Smooth muscle cell (in vitro differentiated cells): ENCODE results near the gene EXOC4. TPM values are rescaled to one million over a fixed set of nuclear protein-coding genes. Genes with fewer than 3 reads are reported as not detected.

Experiments used
- DNase-seq: peaks from one replicate; lab custom pipeline; 2025; ENCODE audit not compliant: unreplicated experiment; lab: John Stamatoyannopoulos, UW
- H2AFZ ChIP-seq: fragments of 200-600 bp; sonication (generic); 2 replicates; pipeline ENCODE4 v1.6.0; 2016; ENCODE audit warnings: antibody characterized with exemption, low read depth, mild to moderate bottlenecking
- H3F3A ChIP-seq: fragments of 200-600 bp; sonication (generic); 2 replicates; pipeline ENCODE4 v1.6.0; 2017; ENCODE audit warnings: antibody characterized with exemption, low read depth
- H3K27ac ChIP-seq: fragments of 200-600 bp; sonication (generic); 2 replicates; pipeline ENCODE4 v1.5.1; 2016; ENCODE audit warnings: low read depth, mild to moderate bottlenecking
- H3K27me3 ChIP-seq: fragments of 200-600 bp; sonication (generic); 2 replicates; pipeline ENCODE4 v1.6.1; 2016; ENCODE audit warnings: low read depth, mild to moderate bottlenecking
- H3K36me3 ChIP-seq: fragments of 200-600 bp; sonication (generic); 2 replicates; pipeline ENCODE4 v1.5.1; 2016; ENCODE audit warnings: low read depth
- H3K4me1 ChIP-seq: fragments of 200-600 bp; sonication (generic); 2 replicates; pipeline ENCODE4 v1.5.1; 2016; ENCODE audit warnings: low read depth
- H3K4me2 ChIP-seq: fragments of 200-600 bp; sonication (generic); 2 replicates; pipeline ENCODE4 v1.6.0; 2016; ENCODE audit warnings: mild to moderate bottlenecking
- H3K4me3 ChIP-seq: fragments of 200-600 bp; sonication (generic); 2 replicates; pipeline ENCODE4 v1.5.1; 2016; ENCODE audit warnings: mild to moderate bottlenecking
- H3K79me2 ChIP-seq: fragments of 200-600 bp; sonication (generic); 2 replicates; pipeline ENCODE4 v1.6.0; 2016; ENCODE audit warnings: low read depth, mild to moderate bottlenecking
- H3K9ac ChIP-seq: fragments of 200-600 bp; sonication (generic); 2 replicates; pipeline ENCODE4 v1.6.0; 2016; ENCODE audit warnings: low read depth
- H3K9me3 ChIP-seq: fragments of 200-600 bp; sonication (generic); replicated peaks from 2 replicates; pipeline ENCODE4 v1.5.1; 2016; ENCODE audit warnings: low read depth
- H4K20me1 ChIP-seq: fragments of 200-600 bp; sonication (generic); 2 replicates; pipeline ENCODE4 v1.6.0; 2016; ENCODE audit warnings: low read depth
- CTCF ChIP-seq: fragments of 200-600 bp; sonication (generic); IDR thresholded peaks from 2 replicates; pipeline ENCODE4 v1.5.1; 2017; ENCODE audit warnings: borderline replicate concordance, mild to moderate bottlenecking, antibody characterized with exemption; ENCODE audit not compliant: insufficient read depth, poor library complexity, severe bottlenecking
- WGBS: methylation state at CpG from one replicate; pipeline ENCODE4 v1.1.7; 2016; ENCODE audit warnings: low lambda C conversion rate; 5-methylcytosine and 5-hydroxymethylcytosine counted together
- polyA plus RNA-seq: library from polyadenylated mRNA; unstranded; fragments of >200 nt; fragmentation: Nextera tagmentation; extraction: Ambion mirVana; gene quantifications from 2 replicates; pipeline ENCODE4 v1.2.1, GENCODE V29; 2016
- total RNA-seq: library from RNA; depleted of rRNA; stranded (reverse); fragments of >200 nt; gene quantifications from 2 replicates; pipeline ENCODE4 v1.2.3, GENCODE V29; 2014

EXOC4 gene
- total and polyA plus RNA-seq, 2 experiments from 2014 or later = 21.5 to 47.1 TPM

DNA sequence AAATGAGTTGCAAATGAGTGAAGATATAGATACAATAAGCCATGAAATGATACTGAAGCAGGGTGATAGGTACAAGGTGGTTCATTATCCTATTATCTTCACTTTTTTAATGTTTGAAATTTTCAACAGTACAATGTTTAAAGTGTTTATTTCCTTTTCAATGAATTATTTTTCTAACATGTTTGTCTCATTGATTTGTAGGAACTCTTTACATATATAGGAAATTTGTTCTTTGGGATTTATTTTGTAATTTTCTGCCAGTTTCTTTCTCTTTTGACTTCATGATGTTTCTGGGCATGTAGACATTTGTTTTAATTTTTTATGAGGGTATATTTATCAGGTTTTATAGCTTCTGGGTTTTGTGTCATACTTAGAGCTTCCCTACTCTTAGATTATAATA, 108.9 kb downstream of the EXOC4 start:
- no peak overlapping the region for H3K4me3 ChIP-seq
- H3K27ac ChIP-seq = no peak overlapping the region
- no peak overlapping the region for H3K9ac ChIP-seq
- no peak for DNase-seq
- H3K4me2 ChIP-seq = no peak overlapping the region
- no peak for TF ChIP-seq CTCF
- no peaks in the 10 kb centered on the region for H3K9me3 ChIP-seq
- no peak overlapping the region for H2AFZ ChIP-seq
- H3K36me3 ChIP-seq = no peaks in the 10 kb centered on the region
- H3F3A ChIP-seq = no peaks in the 10 kb centered on the region
- peaks cover 5% of the 10 kb centered on the region for H4K20me1 ChIP-seq
- H3K4me1 ChIP-seq = peaks cover 8% of the 10 kb centered on the region
- no peaks in the 10 kb centered on the region for H3K27me3 ChIP-seq
- no peaks in the 10 kb centered on the region for H3K79me2 ChIP-seq

- Histone ChIP-seq H3K36me3 (no peaks in the 10 kb centered on the region), H3K27me3 (no peaks in the 10 kb centered on the region), H3K9ac (no peak overlapping the region), H3K4me3 (no peak overlapping the region), H4K20me1 (peaks cover 2% of the 10 kb centered on the region), H2AFZ (no peak overlapping the region), H3K4me2 (no peak overlapping the region), H3K9me3 (no peaks in the 10 kb centered on the region), H3K4me1 (no peaks in the 10 kb centered on the region), H3K27ac (peak overlapping the region; percentile 6), H3F3A (no peaks in the 10 kb centered on the region), H3K79me2 (no peaks in the 10 kb centered on the region)
- DNase-seq = no peak
- no peak for TF ChIP-seq CTCF
- WGBS = 51% methylated on average over 4 of the region's 4 CpGs
Observed at GRCh38 chr7:133364959-133365690, 112.2 kb downstream of the EXOC4 start.

DNA sequence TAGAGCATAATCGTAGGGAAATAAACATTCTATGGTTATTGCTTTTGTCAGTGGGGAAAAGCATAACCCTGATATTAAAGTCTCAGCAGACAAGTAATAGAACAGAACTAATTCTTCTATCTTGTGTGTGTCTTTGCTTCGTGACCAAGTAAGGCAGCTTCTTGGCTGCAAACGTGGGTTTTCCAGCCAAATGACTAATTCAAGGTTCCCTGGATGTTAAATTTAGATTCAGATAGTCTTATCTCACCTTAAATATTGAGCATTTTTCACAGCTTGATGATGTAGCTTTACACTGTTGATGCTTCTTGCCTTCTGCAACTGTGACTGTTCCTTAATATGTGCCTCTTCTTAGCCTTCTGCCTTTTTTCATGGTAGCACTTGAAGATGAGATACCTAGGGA, 113.0 kb downstream of the EXOC4 start:
- no peaks in the 10 kb centered on the region for H3K79me2 ChIP-seq
- H3K4me3 ChIP-seq = no peak overlapping the region
- WGBS = 71% methylated on average over 3 of the region's 3 CpGs
- no peaks in the 10 kb centered on the region for H3F3A ChIP-seq
- no peak for DNase-seq
- no peak overlapping the region for H3K27ac ChIP-seq
- no peaks in the 10 kb centered on the region for H3K4me1 ChIP-seq
- no peak overlapping the region for H3K9ac ChIP-seq
- no peak for TF ChIP-seq CTCF
- H4K20me1 ChIP-seq = no peaks in the 10 kb centered on the region
- no peaks in the 10 kb centered on the region for H3K27me3 ChIP-seq
- H3K36me3 ChIP-seq = no peaks in the 10 kb centered on the region
- H3K9me3 ChIP-seq = no peaks in the 10 kb centered on the region
- H2AFZ ChIP-seq = no peak overlapping the region
- H3K4me2 ChIP-seq = no peak overlapping the region

- H3F3A ChIP-seq = no peaks in the 10 kb centered on the region
- H3K4me1 ChIP-seq = no peaks in the 10 kb centered on the region
- H3K27me3 ChIP-seq = no peaks in the 10 kb centered on the region
- H3K27ac ChIP-seq = no peak overlapping the region
- no peak for TF ChIP-seq CTCF
- H2AFZ ChIP-seq = no peak overlapping the region
- 83% methylated on average over 3 of the region's 3 CpGs for WGBS
- H3K36me3 ChIP-seq = no peaks in the 10 kb centered on the region
- no peaks in the 10 kb centered on the region for H3K79me2 ChIP-seq
- H3K9ac ChIP-seq = no peak overlapping the region
- no peaks in the 10 kb centered on the region for H4K20me1 ChIP-seq
- DNase-seq = no peak
- H3K9me3 ChIP-seq = no peaks in the 10 kb centered on the region
- H3K4me3 ChIP-seq = no peak overlapping the region
- H3K4me2 ChIP-seq = no peak overlapping the region
Observed at GRCh38 chr7:133367561-133367960, 114.7 kb downstream of the EXOC4 start.
